ENCODE results near the gene GTF3A. TPM values are rescaled to one million over a fixed set of nuclear protein-coding genes. Genes with fewer than 3 reads are reported as not detected.
A peak's percentile ranks its signal among the peaks of the same experiment; 100 is the strongest.

Gene GTF3A
- total RNA-seq, 1 donor from 2014 or later = 119 TPM

- Mint-ChIP-seq H3K4me3 (no peak overlapping the region), H3K36me3 (ENCODE audit: low read depth) (no peaks in the 10 kb centered on the region), H3K27ac (no peak overlapping the region), H3K4me1 (peaks cover 12% of the 10 kb centered on the region), H3K9me3 (no peaks in the 10 kb centered on the region), H3K27me3 (no peaks in the 10 kb centered on the region)
- TF ChIP-seq CTCF (IDR thresholded peaks at IDR 0.05) = no peak
- intact Hi-C loops (cut with micrococcal nuclease) = no loop called here
- ATAC-seq (ENCODE audit: low read depth) = peak; percentile 45
- no peak for DNase-seq
- ChIA-PET CTCF (interaction anchor here (1.1 kb wide), 1 partner anchor 9 kb away, joined by 3 read pairs; no protein-coding TSS in a partner anchor), POLR2A (interaction anchor here (1.5 to 1.8 kb wide), 2 partner anchors 12 to 21 kb away, joined by 3 to 5 read pairs; partner anchors contain the start of gene MTIF3)
Observed at GRCh38 chr13:27461940-27462584, 37.6 kb downstream of the GTF3A start.

GRCh38 chr13:27463500-27463899, 39.1 kb downstream of the GTF3A start:
- no peak for DNase-seq
- H3K9me3 Mint-ChIP-seq = no peaks in the 10 kb centered on the region
- ChIA-PET POLR2A (interaction anchor here (1.5 kb wide), 1 partner anchor 19 kb away, joined by 3 read pairs; no protein-coding TSS in a partner anchor), CTCF (interaction anchor here (1.1 kb wide), 1 partner anchor 10 kb away, joined by 3 read pairs; no protein-coding TSS in a partner anchor)
- H3K36me3 Mint-ChIP-seq (ENCODE audit: low read depth) = no peaks in the 10 kb centered on the region
- H3K4me3 Mint-ChIP-seq = no peak overlapping the region
- H3K4me1 Mint-ChIP-seq = peaks cover 12% of the 10 kb centered on the region
- intact Hi-C loops (cut with micrococcal nuclease) = no loop called here
- ATAC-seq (ENCODE audit: low read depth) = no peak
- no peak overlapping the region for H3K27ac Mint-ChIP-seq
- no peak for TF ChIP-seq CTCF (IDR thresholded peaks at IDR 0.05)
- H3K27me3 Mint-ChIP-seq = no peaks in the 10 kb centered on the region

GRCh38 chr13:27465611-27466010, 41.2 kb downstream of the GTF3A start:
- intact Hi-C loops (cut with micrococcal nuclease) = no loop called here

GRCh38 chr13:27466513-27466912, 42.1 kb downstream of the GTF3A start:
- TF ChIP-seq CTCF (IDR thresholded peaks at IDR 0.05) = no peak
- Mint-ChIP-seq H3K4me3 (no peak overlapping the region), H3K4me1 (peaks cover 9% of the 10 kb centered on the region), H3K9me3 (no peaks in the 10 kb centered on the region), H3K27ac (no peak overlapping the region), H3K27me3 (no peaks in the 10 kb centered on the region), H3K36me3 (ENCODE audit: low read depth) (no peaks in the 10 kb centered on the region)
- intact Hi-C loops (cut with micrococcal nuclease) = no loop called here
- ATAC-seq (ENCODE audit: low read depth) (no peak), DNase-seq (no peak)
- POLR2A ChIA-PET = interaction anchor here (1.7 to 2.2 kb wide), 2 partner anchors 9 to 11 kb away, joined by 4 to 7 read pairs; no protein-coding TSS in a partner anchor
- CTCF ChIA-PET = no interaction called here

More at GRCh38 chr13:27465611-27466010, 41.2 kb downstream of the GTF3A start:
- DNase-seq (no peak), ATAC-seq (ENCODE audit: low read depth) (no peak)
- Mint-ChIP-seq H3K4me3 (no peak overlapping the region), H3K9me3 (no peaks in the 10 kb centered on the region), H3K27me3 (no peaks in the 10 kb centered on the region), H3K4me1 (peaks cover 12% of the 10 kb centered on the region), H3K36me3 (ENCODE audit: low read depth) (no peaks in the 10 kb centered on the region), H3K27ac (peak overlapping the region; percentile 4)
- POLR2A ChIA-PET = interaction anchor here (0.5 to 2.2 kb wide), 4 partner anchors 9 to 784 kb away, joined by 3 to 7 read pairs (median 4); no protein-coding TSS in a partner anchor
- CTCF ChIA-PET = no interaction called here
- TF ChIP-seq CTCF (IDR thresholded peaks at IDR 0.05) = no peak

GRCh38 chr13:27470075-27470820, 45.8 kb downstream of the GTF3A start:
- Mint-ChIP-seq H3K9me3 (no peaks in the 10 kb centered on the region), H3K4me3 (no peak overlapping the region), H3K27ac (no peak overlapping the region), H3K4me1 (no peaks in the 10 kb centered on the region), H3K27me3 (no peaks in the 10 kb centered on the region), H3K36me3 (ENCODE audit: low read depth) (no peaks in the 10 kb centered on the region)
- TF ChIP-seq CTCF (IDR thresholded peaks at IDR 0.05) = no peak
- POLR2A ChIA-PET = no interaction called here
- CTCF ChIA-PET = no interaction called here
- intact Hi-C loops (cut with micrococcal nuclease) = no loop called here
- no peak for DNase-seq
- ATAC-seq (ENCODE audit: low read depth) = no peak

All from activated B cell treated with CpG ODN at 0.5 μM for 24 hours (primary cell).